K562 (cell line): ENCODE measurements around the gene KCTD15. TPM values are rescaled to one million over a fixed set of nuclear protein-coding genes. Genes with fewer than 3 reads are reported as not detected.

ENCODE experiments used
- EP400 ChIP-seq: fragments of 450-650 bp; IDR thresholded peaks from 2 replicates; pipeline ENCODE4 v1.6.1; 2017; ENCODE audit warnings: antibody characterized with exemption, mild to moderate bottlenecking, moderate library complexity
- GABPB1 ChIP-seq: sonication (generic); formaldehyde crosslinking; IDR thresholded peaks from 2 replicates; pipeline ENCODE4 v1.8.0; 2022; ENCODE audit warnings: mild to moderate bottlenecking, missing genetic modification reagents
- HMG20A ChIP-seq: fragments of 450-650 bp; formaldehyde crosslinking; conservative IDR thresholded peaks from 2 replicates; pipeline ENCODE4 v1.4.0; 2020; ENCODE audit warnings: mild to moderate bottlenecking, mixed read lengths
- HNRNPK ChIP-seq: fragments of 200-400 bp; formaldehyde crosslinking; IDR thresholded peaks from one replicate; pipeline ENCODE4 v1.6.1; 2018; ENCODE audit warnings: mild to moderate bottlenecking, low read depth, low read length; ENCODE audit not compliant: poor library complexity, severe bottlenecking
- KLF16 ChIP-seq: IDR thresholded peaks from 2 replicates; pipeline ENCODE4 v1.6.1; 2016; ENCODE audit warnings: antibody characterized with exemption
- NR2F6 ChIP-seq: fragments of 450-650 bp; formaldehyde crosslinking; IDR thresholded peaks from 2 replicates; pipeline ENCODE4 v1.4.0; 2020; ENCODE audit warnings: mild to moderate bottlenecking
- TGIF2 ChIP-seq: sonication (generic); formaldehyde crosslinking; IDR thresholded peaks from 2 replicates; pipeline ENCODE4 v1.8.1; 2022; ENCODE audit warnings: mild to moderate bottlenecking, missing genetic modification reagents, moderate library complexity
- ZBTB26 ChIP-seq: fragments of 450-650 bp; formaldehyde crosslinking; IDR thresholded peaks from 2 replicates; pipeline ENCODE4 v1.4.0; 2022; ENCODE audit warnings: missing genetic modification characterization
- ZBTB40 ChIP-seq, 2 experiments: fragments of 450-650 bp in 1 of 2; sonication (generic) in 1 of 2; formaldehyde crosslinking in 1 of 2; IDR thresholded peaks; 2 replicates each; pipeline versions ENCODE4 v1.7.1 to v1.9.0; 2016 to 2022; ENCODE audit warnings: inconsistent platforms in 1 of 2, mild to moderate bottlenecking in 1 of 2, missing genetic modification reagents in 1 of 2
- ZNF184 ChIP-seq: sonication (generic); formaldehyde crosslinking; IDR thresholded peaks from 2 replicates; pipeline ENCODE4 v1.5.0; 2020; ENCODE audit warnings: missing genetic modification reagents
- ZNF561 ChIP-seq: fragments of 450-650 bp; formaldehyde crosslinking; conservative IDR thresholded peaks from 2 replicates; pipeline ENCODE4 v1.4.0; 2020; ENCODE audit warnings: mild to moderate bottlenecking, moderate library complexity
- polyA plus RNA-seq, 8 experiments: library from polyadenylated mRNA; depleted of rRNA in 4 of 8; stranded (reverse) in 5 of 8; unstranded in 3 of 8; fragments of >200 nt; fragmentation: Nextera tagmentation in 2 of 8; fragmentation: Illumina TruSeq in 1 of 8; extraction: Ambion mirVana in 2 of 8; extraction: Trizol in 1 of 8; gene quantifications; 2 replicates each; pipeline versions ENCODE4 v1.2.1 to v1.2.3, GENCODE V29; 2011 to 2014; ENCODE audit warnings: inconsistent platforms in 1 of 8, missing spikeins in 1 of 8
- total RNA-seq, 7 experiments: library from RNA; depleted of rRNA in 6 of 7; stranded (reverse); fragments of >200 nt in 6 of 7; fragmentation: Illumina TruSeq in 2 of 7; extraction: Trizol in 2 of 7; gene quantifications; 2 replicates each; pipeline versions ENCODE4 v1.2.1 to v1.2.3, GENCODE V29; 2011 to 2021; ENCODE audit warnings: low replicate concordance in 1 of 7
- TF ChIP-seq, protein P1 (sequence below): sonication (generic); formaldehyde crosslinking; IDR thresholded peaks from 2 replicates; pipeline ENCODE4 v1.8.0; 2022; ENCODE audit warnings: missing genetic modification reagents, mild to moderate bottlenecking, moderate library complexity, borderline replicate concordance
- TF ChIP-seq, protein P2 (sequence below): fragments of 150-350 bp; conservative IDR thresholded peaks from 2 replicates; pipeline ENCODE4 v1.6.1; 2014; ENCODE audit warnings: low read length

The KCTD15 gene
- total and polyA plus RNA-seq, 9 of the 15 experiments (the other 6 are each of a cell fraction or from before 2014, with no cell fraction given), result 1.7 to 49.0 (median 11.8) TPM

GRCh38 chr19:33778089-33778791, 18.4 kb upstream of the KCTD15 start (continued):
- TF ChIP-seq ZBTB26 (peak; percentile 80; the same call in 1 of the 2 replicates), ZBTB40 (IDR thresholded peaks at IDR 0.05) (no peak), ZBTB40 (CRISPR knock-in tag; IDR thresholded peaks at IDR 0.05) (no peak), HNRNPK (peak; percentile 38), GABPB1 (CRISPR knock-in tag) (peak; percentile 52; the same call in 1 of the 2 replicates), ZNF184 (CRISPR knock-in tag) (no peak), KLF16 (peak; percentile 79), ZNF561 (no peak), HMG20A (no peak), EP400 (no peak), NR2F6 (CRISPR knock-in tag) (no peak), TGIF2 (CRISPR knock-in tag) (no peak)
- TF ChIP-seq, protein P1, sequence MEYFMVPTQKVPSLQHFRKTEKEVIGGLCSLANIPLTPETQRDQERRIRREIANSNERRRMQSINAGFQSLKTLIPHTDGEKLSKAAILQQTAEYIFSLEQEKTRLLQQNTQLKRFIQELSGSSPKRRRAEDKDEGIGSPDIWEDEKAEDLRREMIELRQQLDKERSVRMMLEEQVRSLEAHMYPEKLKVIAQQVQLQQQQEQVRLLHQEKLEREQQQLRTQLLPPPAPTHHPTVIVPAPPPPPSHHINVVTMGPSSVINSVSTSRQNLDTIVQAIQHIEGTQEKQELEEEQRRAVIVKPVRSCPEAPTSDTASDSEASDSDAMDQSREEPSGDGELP (CRISPR knock-in tag), result peak; percentile 59; the same call in 1 of the 2 replicates
- TF ChIP-seq, protein P2, sequence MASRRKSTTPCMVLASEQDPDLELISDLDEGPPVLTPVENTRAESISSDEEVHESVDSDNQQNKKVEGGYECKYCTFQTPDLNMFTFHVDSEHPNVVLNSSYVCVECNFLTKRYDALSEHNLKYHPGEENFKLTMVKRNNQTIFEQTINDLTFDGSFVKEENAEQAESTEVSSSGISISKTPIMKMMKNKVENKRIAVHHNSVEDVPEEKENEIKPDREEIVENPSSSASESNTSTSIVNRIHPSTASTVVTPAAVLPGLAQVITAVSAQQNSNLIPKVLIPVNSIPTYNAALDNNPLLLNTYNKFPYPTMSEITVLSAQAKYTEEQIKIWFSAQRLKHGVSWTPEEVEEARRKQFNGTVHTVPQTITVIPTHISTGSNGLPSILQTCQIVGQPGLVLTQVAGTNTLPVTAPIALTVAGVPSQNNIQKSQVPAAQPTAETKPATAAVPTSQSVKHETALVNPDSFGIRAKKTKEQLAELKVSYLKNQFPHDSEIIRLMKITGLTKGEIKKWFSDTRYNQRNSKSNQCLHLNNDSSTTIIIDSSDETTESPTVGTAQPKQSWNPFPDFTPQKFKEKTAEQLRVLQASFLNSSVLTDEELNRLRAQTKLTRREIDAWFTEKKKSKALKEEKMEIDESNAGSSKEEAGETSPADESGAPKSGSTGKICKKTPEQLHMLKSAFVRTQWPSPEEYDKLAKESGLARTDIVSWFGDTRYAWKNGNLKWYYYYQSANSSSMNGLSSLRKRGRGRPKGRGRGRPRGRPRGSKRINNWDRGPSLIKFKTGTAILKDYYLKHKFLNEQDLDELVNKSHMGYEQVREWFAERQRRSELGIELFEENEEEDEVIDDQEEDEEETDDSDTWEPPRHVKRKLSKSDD, result 0 out of 2 replicates have a peak, but pooled peaks have one; percentile 58
